AG04450 (cell line): ENCODE results near the gene RBFOX2. TPM values are rescaled to one million over a fixed set of nuclear protein-coding genes. Genes with fewer than 3 reads are reported as not detected.

Experiments used
- CTCF ChIA-PET: fragments of 300-600, 350-600 bp; formaldehyde crosslinking; extraction: SDS; loops from one replicate; lab custom pipeline; 2022; ENCODE audit warnings: antibody characterized with exemption, inconsistent platforms; lab: Charles Lee
- POLR2A ChIA-PET: fragments of 350-600 bp; formaldehyde crosslinking; extraction: SDS; loops from one replicate; lab custom pipeline; 2021; ENCODE audit warnings: antibody characterized with exemption, inconsistent platforms; lab: Yijun Ruan, JAX
- DNase-seq: peaks from one replicate; pipeline ENCODE4 v3.0.0-alpha.2; 2011; ENCODE audit warnings: low read depth, low spot score
- H3K27ac ChIP-seq: one replicate; pipeline ENCODE4 v1.5.1; 2012; ENCODE audit warnings: low read depth, low read length, control low read depth
- H3K27me3 ChIP-seq: one replicate; pipeline ENCODE4 v1.6.0; 2012; ENCODE audit warnings: low read length; ENCODE audit not compliant: control insufficient read depth, insufficient read depth
- H3K4me3 ChIP-seq: 2 replicates; pipeline ENCODE4 v1.5.1; 2011; ENCODE audit warnings: mild to moderate bottlenecking, low read depth, low read length, control low read depth
- H3K9me3 ChIP-seq: 2 replicates; pipeline ENCODE4 v1.5.1; 2012; ENCODE audit warnings: low read length; ENCODE audit not compliant: control insufficient read depth, insufficient read depth
- CTCF ChIP-seq: IDR thresholded peaks from 2 replicates; pipeline ENCODE4 v1.5.1; 2011; ENCODE audit warnings: low read depth, low read length, control low read depth, inconsistent platforms
- polyA plus RNA-seq: library from polyadenylated mRNA; depleted of rRNA; stranded (reverse); fragments of >200 nt; gene quantifications from 2 replicates; pipeline ENCODE4 v1.2.3, GENCODE V29; 2011

RBFOX2 gene
- polyA plus RNA-seq, 1 experiment = 288 TPM

GRCh38 chr22:35977136-35977535 lies 51.5 kb downstream of the RBFOX2 start:
- POLR2A ChIA-PET = interaction anchor here (0.6 to 1.1 kb wide), 5 partner anchors 10 to 149 kb away, joined by 3 to 9 read pairs (median 5); partner anchors contain the start of gene RBFOX2
- peak; percentile 51 for DNase-seq

GRCh38 chr22:35973388-35973787 lies 55.2 kb downstream of the RBFOX2 start:
- Histone ChIP-seq H3K4me3 (no peak overlapping the region), H3K27me3 (no peaks in the 10 kb centered on the region), H3K9me3 (no peaks in the 10 kb centered on the region), H3K27ac (peak overlapping the region; percentile 79)
- CTCF ChIA-PET = interaction anchor here (0.6 kb wide), 1 partner anchor 543 kb away, joined by 3 read pairs; no protein-coding TSS in a partner anchor
- POLR2A ChIA-PET = interaction anchor here (1.0 kb wide), 1 partner anchor 10 kb away, joined by 3 read pairs; no protein-coding TSS in a partner anchor
- TF ChIP-seq CTCF = no peak
- DNase-seq = no peak

More at GRCh38 chr22:35977136-35977535, 51.5 kb downstream of the RBFOX2 start:
- H3K27me3 ChIP-seq = no peaks in the 10 kb centered on the region
- TF ChIP-seq CTCF = no peak
- H3K4me3 ChIP-seq = no peak overlapping the region
- H3K9me3 ChIP-seq = no peaks in the 10 kb centered on the region
- H3K27ac ChIP-seq = no peak overlapping the region
- CTCF ChIA-PET = no interaction called here

GRCh38 chr22:35972559-35972958 lies 56.1 kb downstream of the RBFOX2 start:
- POLR2A ChIA-PET = interaction anchor here (1.2 to 2.1 kb wide), 2 partner anchors 23 to 39 kb away, joined by 13 to 25 read pairs; no protein-coding TSS in a partner anchor
- CTCF ChIA-PET = interaction anchor here (1.4 kb wide), 1 partner anchor 12 kb away, joined by 3 read pairs; no protein-coding TSS in a partner anchor

GRCh38 chr22:35971456-35972119 lies 57.0 kb downstream of the RBFOX2 start:
- H3K27me3 ChIP-seq = no peaks in the 10 kb centered on the region
- no peak for TF ChIP-seq CTCF
- H3K4me3 ChIP-seq = peak overlapping the region; percentile 7; the same call in 1 of the 2 replicates
- peak; percentile 80 for DNase-seq
- H3K27ac ChIP-seq = peak overlapping the region; percentile 80
- ChIA-PET POLR2A (interaction anchor here (0.6 to 2.1 kb wide), 6 partner anchors 24 to 541 kb away, joined by 4 to 25 read pairs (median 8); partner anchors contain the start of gene RBFOX2), CTCF (interaction anchor here (0.6 to 1.4 kb wide), 4 partner anchors 13 to 94 kb away, joined by 3 to 4 read pairs (median 3); no protein-coding TSS in a partner anchor)
- no peaks in the 10 kb centered on the region for H3K9me3 ChIP-seq

More at GRCh38 chr22:35972559-35972958, 56.1 kb downstream of the RBFOX2 start:
- no peak overlapping the region for H3K4me3 ChIP-seq
- no peaks in the 10 kb centered on the region for H3K9me3 ChIP-seq
- no peaks in the 10 kb centered on the region for H3K27me3 ChIP-seq
- no peak for TF ChIP-seq CTCF
- peak overlapping the region; percentile 73 for H3K27ac ChIP-seq
- no peak for DNase-seq
